CD1c-positive myeloid dendritic cell (primary cell): ENCODE measurements around the gene CEP250.
A peak's percentile ranks its signal among the peaks of the same experiment; 100 is the strongest.
"Not testable (repeated sequence)": the region's sequence is repeated elsewhere in the genome, so short reads cannot be mapped to it uniquely, and the experiment has no call there.

Experiments
- DNase-seq: peaks from one replicate; pipeline ENCODE4 v3.0.0-alpha.2; 2016; ENCODE audit errors: extremely low spot score

The CEP250 gene

DNA sequence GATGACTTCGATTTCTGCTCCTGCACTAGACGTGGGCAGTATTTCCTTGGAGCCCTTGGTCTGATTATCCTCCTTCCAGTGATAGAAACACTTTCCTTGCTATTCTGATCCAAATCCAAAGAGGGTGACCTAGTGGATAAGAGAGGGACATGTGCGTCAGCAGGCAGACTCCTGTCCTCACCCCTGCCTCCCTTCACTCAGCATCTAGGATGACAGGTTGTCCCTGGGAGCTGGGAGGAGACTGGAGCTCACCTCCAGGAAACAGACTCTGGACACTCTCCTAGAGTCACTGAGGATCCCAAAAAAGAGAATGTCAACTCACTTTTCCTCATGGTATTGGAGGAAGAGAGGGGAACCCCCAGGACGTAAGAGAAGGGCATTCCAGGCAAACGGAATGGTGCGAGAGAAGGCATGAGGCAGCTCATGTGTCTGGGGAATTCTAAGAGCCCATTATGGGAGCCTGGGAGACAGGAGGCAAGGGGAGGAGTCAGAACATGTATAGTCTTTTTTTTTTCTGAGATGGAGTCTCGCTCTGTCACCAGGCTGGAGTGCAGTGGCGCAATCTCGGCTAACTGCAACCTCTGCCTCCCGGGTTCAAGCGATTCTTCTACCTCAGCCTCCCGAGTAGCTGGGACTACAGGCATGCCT, 71.8 kb downstream of the CEP250 start:
- no peak for DNase-seq

DNA sequence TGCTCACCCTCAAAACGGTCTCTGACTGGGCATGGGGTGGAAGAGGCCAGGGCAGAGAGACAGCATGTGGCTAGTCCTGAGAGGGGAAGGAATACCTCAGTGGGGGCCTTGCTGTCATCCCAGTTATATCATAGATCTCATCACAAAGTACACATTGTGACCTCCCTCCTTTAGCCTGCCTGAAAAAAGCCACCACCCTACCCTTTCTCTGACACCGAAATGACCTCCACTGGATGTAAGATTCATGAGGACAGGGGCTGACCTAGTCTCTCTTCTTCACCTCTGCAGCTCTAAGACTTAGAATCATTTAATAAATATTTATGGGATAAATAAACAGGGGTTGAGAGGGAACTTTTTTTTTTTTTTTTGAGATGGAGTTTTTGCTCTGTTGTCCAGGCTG, 74.2 kb downstream of the CEP250 start, which contains the start of gene C20orf173:
Gene C20orf173 (minus strand): TSS at position 101 of the 400 bp plus-strand sequence. CDS start 279 bp downstream, outside the sequence.
- DNase-seq = no peak

DNA sequence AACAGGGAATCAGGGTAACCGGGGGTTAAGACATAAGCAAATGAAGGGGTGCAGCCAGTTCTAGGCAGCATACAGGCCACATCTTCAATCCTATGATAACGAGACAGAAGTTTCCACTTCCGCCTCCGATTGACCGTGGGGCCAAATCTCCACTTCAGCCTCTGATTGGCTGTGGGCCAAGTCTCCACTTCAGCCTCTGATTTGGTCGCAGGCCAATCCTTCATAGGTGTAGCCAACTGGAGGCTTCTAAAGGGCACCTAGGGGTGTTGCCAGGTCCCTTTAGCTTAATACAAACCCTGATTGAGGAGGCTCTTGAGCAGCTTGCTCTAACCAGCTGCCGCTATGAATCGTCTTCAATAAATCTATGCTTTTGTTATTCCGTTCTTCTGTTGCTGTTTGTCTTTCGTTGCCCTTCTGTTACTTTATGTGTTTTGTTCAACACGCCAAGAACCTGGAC, 84.4 kb downstream of the CEP250 start:
- DNase-seq = peak; percentile 54

DNA sequence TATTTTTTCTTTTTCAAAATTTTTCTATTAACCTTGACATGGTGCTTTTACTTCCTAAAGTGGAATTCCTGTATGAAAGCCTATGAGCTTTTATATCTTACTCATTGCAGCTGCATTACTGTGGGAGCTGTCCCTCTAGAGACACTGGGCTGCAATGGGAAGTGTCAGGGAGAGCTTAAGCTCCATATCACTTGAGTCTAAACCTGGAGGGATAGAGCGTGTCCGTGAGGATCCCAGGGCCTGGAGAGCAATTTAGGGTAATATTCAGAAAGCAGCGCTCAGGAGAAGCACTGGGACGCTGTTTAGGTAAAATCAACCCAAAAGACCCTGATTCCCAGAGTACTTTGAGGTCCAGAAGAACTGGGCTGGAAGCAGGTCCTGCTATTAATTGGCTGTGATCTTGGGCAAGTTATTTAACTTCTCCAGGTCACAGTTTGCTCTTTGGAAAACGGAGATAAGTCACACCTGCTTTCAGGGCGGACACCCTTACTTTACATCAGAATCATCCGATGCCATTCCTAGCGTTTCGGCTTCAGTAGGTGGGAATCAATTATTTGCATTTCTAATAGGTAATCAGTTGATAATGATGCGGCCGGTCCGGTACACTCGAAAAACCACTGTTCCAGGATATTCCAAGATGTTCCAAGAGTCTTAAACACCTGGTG, 85.9 kb downstream of the CEP250 start:
- DNase-seq = no peak

DNA sequence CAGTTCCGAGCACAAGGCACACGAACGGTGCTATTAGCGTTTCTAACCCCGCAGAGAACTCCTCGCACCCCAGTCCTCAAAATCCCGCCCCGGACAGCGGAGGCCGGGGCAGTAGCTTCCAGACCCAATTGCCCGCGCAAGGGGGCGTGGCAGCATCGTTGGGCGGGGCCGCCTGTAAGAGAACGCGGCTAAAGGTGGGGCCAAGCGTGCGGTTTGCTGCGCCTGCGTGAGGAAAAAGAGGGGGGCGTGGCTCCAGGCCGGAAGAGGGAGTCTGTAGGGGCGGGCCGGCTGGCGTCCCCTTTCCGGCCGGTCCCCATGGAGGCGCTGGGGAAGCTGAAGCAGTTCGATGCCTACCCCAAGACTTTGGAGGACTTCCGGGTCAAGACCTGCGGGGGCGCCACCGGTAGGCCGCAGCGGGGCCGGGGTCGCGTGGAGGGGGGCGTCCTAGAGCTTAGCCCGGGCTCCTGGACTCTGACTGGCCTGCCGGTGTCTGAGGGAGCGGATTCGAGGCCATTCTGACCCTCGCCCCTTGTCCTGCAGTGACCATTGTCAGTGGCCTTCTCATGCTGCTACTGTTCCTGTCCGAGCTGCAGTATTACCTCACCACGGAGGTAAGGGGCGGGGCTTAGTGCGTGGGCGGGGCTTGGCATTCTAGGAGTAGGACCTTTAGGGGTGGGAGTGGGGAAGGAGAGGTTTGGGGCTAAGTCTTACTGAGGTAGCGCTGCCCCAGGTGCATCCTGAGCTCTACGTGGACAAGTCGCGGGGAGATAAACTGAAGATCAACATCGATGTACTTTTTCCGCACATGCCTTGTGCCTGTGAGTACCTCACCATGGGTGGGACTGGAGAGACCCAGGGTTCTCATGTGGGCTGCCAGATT, 86.6 kb downstream of the CEP250 start, which contains the start of gene ERGIC3:
Gene ERGIC3 (plus strand): TSS at position 296 of the 880 bp plus-strand sequence. CDS start 20 bp downstream, at position 316.
- DNase-seq = peak; percentile 98

DNA sequence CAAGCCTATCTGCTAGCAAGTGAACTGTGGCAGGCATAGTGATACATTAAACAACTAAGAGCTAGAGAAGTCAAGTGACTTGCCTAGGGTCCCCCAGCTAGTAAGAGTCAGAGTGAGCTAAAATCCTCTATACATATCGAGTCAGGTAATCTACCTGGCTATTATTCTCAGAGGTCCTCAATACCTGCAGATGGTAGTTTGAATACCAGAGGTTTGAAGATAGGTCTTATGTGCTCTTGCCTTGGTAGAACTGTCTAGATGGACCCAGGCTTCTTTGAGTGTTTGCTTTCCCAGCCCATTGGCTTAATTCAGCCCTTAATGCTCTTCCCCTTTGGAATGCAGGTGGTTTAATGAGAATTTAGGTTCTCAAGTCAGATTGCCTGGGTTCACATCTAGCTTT, 87.6 kb downstream of the CEP250 start:
- DNase-seq = no peak

DNA sequence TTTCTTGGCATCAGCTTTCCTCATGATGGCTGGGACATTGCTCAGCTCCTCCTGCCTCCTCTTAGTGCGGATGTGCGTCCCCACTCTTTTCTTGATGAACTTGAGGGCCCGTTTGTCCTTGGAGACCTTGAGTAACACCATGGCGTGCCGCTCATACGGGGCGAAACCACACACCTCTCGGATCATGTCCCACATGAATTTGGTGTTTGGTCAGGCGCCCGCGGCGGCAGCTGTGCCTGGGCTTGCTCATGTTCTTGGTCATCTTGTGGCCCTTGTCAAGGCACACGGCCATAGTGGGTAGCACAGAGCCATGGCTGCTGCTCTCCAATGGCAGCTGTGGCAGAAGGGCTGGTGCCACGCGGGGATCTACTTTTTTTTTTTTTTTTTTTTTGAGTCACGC, 89.0 kb downstream of the CEP250 start:
- DNase-seq = no peak

DNA sequence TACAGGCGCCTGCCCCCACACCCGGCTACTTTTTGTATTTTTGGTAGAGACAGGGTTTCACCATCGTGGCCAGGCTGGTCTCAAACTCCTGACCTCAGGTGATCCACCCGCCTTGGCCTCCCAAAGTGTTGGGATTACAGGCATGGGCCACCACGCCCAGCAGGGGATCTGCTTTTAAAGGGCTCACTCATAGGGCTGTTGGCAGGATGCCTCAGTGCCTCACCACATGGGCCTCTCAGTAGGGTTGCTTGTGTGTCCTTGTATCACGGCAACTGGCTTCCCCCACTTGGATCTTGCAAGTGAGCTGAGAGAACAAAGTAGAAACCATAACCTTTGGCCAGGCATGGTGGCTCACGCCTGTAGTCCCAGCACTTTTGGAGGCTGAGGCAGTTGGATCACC, 89.5 kb downstream of the CEP250 start:
- not testable (repeated sequence) for DNase-seq

DNA sequence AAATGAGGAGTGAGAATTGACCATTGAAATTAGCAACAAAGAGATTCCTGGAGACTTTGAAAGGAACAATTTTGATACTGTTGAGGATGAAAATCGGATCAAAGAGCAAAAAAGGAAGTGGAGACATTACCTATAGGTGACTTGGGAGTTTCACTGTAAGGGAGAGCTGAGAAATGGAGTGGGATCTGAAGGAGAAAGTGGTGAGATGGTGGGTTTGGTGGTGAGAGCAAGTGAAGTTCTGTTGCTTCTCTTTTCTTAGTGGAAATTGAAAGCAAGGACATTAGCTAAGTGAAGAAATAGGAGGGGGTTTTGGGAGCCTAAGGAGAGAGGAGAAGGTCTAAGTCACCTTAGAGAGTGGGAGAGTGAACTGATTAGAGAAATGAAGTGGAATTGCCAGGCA, 90.7 kb downstream of the CEP250 start:
- no peak for DNase-seq

DNA sequence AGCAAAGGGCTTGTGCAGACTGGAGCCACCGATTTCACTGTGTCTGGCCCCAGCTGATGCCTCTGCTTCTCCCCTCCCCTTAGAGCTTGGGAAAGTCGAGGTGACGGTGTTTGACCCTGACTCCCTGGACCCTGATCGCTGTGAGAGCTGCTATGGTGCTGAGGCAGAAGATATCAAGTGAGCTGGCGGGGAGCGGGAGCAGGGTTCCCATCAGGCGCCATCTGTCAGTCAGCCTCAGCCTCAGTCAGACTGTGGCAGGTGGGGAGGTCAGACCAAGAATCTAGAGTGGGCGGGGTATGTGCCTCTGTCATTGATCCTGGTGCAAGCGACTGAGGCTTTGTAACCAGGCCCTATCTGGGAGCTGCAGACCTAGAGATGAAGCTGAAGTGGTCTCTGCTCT, 91.9 kb downstream of the CEP250 start:
- no peak for DNase-seq

DNA sequence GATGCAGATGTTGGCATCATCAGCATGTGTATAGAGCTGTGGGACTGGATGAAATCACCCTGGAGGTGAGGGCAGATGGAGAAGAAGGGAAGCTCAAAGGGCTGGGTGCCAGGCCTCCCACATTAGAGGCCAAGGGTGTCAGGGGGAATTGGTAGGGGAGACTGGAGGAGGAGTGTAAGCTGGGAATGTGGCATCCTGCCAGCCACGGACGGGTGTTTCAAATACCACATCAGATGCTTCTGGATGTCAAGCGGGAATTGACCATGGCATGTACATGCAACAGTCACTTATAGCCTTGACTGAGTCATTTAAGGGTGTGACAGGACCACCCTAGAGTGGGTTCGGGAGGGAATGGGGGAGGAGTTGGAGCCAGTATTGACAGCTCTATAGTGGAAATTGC, 96.1 kb downstream of the CEP250 start:
- DNase-seq = no peak

DNA sequence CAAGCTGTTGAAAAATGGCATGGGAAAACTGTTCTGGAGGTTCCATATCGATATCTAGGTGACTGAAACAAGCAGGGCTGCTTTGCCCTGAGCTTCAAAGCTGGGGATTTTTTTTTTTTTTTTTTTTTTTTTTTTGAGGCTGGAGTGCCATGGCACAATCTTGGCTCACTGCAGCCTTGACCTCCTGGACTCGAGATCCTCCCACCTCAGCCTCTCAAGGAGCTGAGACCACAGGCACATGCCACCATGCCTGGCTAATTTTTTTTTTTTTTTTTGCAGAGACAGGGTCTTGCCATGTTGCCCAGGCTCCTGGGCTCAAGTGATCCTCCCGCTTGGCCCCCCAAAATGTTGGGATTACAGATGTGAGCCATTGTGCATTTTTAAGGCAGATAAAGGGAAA, 97.5 kb downstream of the CEP250 start:
- no peak for DNase-seq

DNA sequence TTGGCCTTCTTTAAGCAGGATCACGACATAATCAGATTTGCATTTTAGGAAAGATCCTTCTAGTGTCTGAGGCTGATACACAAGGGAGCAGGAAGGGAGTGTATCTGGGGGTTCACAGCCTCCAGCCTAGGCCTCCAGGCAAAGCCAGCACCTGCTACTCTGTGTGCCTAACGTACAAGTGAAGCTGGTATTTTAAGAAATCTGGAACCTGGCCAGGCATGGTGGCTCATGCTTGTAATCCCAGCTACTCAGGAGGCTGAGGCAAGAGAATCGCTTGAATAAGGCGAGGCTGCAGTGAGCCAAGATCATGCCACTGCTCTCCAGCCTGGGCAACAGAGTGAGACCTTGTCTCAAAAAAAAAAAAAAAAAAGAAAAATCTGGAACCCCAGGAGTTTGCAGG, 100.1 kb downstream of the CEP250 start:
- not testable (repeated sequence) for DNase-seq

DNA sequence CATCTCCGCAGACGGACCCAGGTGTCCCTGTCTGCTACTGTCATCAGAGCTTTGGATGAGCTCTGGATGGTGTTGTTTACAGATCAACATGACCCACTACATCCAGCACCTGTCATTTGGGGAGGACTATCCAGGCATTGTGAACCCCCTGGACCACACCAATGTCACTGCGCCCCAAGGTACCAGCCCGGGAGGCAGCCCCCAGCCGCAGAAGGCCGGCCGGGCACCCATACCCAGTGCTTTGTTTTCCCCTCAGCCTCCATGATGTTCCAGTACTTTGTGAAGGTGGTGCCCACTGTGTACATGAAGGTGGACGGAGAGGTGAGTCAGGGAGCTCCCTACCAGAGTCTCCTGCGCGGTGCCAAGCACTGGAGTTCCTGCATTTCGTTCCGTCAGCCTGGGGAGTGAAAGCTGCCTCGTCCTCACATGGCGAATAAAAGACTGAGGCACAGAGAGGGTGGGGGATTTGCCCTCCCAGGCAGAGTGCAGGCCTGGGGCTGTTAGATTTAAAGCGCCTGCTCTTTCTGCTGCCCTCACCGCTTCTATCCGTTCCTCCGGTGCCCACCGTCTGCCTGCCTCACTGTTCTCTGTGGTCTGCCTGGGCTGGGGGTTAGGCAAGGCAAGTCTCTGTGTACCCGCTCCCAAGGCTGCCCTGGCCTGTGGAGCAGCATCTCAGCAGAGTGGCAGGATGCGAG, 100.7 kb downstream of the CEP250 start:
- DNase-seq = no peak

DNA sequence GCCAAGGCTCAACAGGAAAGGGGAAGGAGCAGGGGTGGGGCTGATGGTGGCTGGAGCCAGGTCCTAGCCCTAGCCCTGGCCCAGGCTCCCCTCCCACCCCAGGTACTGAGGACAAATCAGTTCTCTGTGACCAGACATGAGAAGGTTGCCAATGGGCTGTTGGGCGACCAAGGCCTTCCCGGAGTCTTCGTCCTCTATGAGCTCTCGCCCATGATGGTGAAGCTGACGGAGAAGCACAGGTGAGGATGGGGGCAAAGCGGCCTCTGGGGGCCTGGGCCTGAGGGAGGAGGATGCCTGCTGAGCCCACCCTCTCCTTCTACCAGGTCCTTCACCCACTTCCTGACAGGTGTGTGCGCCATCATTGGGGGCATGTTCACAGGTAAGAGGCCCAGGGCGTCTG, 101.5 kb downstream of the CEP250 start:
- DNase-seq = no peak

DNA sequence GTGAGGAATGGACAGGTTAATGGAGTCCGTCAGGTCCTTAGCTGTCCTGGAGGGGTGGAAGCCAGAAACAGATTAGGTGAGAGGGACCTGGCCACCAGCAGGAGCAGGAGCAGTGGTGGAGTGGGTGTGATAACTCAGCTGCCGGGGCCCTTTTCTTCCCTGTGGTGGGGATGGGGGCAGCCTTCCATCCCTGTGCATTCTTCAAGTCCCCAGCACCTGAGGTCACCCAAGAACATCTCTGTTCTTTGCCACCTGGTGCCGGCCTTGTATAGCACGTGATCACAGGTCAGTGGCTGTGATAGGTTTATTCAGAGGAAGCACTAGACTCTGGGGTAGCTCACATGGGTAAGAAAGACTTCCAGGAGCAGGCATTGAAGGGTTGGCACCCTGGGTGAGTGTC, 103.1 kb downstream of the CEP250 start:
- no peak for DNase-seq

DNA sequence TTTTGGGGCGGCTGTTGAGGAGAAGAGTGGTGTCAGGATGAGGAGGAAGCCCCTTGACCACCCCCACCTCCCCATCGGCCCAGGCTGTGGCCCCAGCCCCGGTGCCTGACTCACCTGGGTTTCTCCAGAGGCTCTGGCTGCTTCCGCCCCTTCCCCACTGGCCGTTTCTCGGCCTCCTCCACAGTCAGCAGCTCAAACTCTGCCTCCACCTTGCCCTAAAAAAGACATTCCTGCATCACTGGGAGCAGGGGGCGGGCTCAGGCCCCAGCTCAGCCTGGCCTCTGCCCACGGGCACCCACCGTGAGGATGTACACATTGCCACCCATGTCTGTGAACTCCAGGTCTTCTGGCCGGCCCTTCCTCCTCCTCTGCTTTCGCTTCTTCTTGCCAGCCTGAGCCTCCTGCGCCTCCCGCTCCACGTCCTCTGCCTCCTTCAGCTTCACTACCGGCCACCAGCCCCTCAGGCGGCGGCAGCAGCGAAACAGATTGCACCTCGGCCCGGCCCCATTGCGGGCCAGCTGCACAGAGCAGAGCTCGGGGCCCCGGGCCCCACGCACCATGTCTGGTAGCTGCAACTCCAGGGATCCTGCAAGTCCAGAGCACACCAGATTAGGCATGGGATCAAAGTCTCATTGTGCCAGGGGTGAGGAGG, 103.8 kb downstream of the CEP250 start:
- DNase-seq = no peak

DNA sequence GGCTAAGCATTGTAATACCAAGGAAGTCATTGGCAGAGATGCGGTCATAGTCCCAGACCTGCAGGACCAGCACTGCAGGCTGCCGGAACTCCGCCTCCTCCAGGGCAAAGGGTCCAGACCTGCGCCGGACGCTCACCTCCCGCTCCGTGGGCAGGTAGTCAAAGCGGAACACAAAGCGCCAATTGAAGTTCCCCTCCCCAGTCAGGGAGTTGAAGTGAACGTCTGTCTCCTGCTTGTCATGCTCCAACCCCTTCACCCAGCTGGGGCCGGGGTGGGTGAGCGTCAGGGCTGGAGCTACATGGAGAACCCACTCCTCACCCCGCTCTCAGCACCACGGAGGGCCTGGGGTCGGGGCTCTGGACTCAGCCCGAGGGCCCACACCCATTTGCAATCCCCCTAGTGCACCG, 104.7 kb downstream of the CEP250 start:
- no peak for DNase-seq

DNA sequence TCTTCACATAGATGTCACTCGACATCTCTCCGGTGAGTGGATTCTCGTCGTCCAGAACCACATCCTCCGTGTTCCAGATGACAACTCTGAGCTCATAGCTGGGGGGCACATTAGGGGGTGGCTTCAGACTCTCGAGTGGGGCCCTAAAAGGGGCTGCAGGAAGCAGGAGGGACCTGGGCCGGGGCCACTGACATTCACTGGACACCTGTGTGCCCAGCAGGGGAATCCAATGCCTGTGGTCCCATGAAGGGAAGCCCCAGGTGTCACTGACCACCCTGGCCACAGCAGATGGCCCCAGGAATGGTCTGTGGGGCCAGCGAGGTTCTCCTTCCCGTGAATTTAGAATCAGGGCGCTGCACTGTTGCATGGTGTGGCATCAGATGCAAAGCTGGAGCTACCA, 105.1 kb downstream of the CEP250 start:
- DNase-seq = no peak

DNA sequence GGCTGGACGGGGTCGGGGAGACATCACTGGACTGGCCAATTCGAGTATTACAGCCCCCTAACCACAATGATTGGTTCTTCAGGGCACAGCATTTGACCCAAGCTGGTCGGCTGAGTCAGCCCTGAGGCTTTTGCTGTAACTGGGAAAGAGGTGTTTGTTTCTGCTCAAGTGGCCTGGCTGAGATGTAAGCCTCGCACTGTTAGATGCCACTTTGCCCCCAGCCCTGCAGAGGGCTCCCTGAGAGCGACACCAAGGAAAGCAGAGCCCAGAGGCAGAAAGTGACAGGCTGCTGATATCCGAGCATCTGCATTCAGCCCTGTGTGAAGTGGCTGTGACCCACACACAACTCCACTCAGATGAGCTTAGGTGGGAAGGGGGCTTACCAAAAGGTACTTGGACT, 105.9 kb downstream of the CEP250 start:
- DNase-seq = peak; percentile 13

DNA sequence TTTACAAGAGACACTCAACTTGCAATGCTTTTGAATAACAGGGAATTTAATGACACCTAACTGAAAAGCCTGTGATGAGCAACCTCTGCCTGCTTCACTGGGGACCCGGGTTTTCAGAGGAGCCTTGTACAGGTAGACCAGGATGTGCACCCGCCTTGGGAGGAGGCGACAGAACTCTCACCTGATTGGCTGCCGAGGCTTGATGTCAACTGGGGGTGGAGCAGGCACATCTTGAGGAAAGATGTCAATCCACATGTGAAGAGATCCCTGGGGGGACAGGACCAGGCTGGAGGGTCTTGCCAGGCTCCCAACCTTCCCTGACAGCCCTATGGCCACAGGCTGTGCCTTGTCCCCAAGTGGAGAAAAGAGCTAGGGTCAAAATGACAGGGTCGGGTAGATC, 106.3 kb downstream of the CEP250 start:
- no peak for DNase-seq
